Measurements from ENCODE around the gene TAF1D. TPM values are rescaled to one million over a fixed set of nuclear protein-coding genes. Genes with fewer than 3 reads are reported as not detected.

The TAF1D gene
- total and polyA plus RNA-seq, 10 of the 15 experiments (the other 5 are each of a cell fraction or from before 2014, with no cell fraction given), result 101 to 314 (median 199) TPM

DNA sequence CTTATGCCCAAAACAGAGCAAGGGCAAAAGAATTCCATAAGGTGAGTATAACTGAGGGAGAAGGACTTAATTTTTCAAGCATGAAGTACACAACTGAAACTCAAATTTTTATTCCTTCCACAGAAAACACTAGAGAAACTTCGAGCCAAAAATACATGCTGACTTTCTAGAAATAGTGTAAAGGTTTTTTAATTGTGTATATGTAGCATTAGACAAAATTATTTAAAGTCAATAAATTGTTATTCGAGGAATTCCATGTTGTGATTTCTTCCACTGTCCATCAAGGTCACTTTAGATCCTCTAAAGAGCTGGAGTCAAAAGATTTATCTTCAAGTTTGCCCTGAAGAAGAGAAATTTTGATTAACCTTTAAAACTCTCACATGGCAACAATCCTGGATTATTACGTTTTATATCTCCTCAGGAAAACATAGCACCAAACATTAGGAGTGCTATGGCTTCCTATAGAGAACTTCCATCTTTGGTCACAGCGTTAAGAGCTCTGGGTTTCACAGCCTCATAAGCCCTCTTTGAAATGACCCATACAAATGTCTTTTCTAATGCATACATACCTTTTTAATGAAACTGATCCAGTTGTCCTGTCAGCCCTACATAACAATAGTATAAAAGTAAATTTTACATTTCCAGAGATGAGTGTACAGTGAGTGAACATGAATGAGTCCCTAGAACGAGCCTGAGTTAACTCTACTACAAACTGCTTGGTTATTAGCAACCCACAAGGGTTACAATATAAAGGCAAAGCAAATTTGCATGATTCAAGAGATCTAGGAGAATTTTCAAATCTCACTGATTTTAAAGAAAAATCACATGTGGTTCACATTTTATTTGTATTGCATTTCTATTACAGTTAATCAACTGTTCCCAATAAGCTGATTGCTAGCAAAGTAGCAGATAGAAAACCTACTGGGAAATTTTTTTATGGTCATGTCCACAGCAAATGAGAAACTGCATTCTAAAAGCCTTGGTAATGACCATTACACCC is 10.9 kb downstream of the TAF1D start:
- ChIA-PET CTCF (interaction anchor here (1.0 to 1.6 kb wide), 6 partner anchors 8 to 53 kb away, joined by 3 to 4 read pairs (median 4); partner anchors contain the start of gene MED17), POLR2A (interaction anchor here (0.8 to 2.5 kb wide), 6 partner anchors 8 to 54 kb away, joined by 3 to 8 read pairs (median 4); partner anchors contain the start of genes C11orf54, MED17 and TAF1D), SMC1A (ENCODE audit: uncharacterized antibody, unreplicated experiment) (interaction anchor here (0.6 to 6.2 kb wide), 5 partner anchors 11 to 88 kb away, joined by 3 to 31 read pairs (median 4); partner anchors contain the start of genes C11orf54, MED17 and TAF1D), RAD21 (ENCODE audit: unreplicated experiment) (interaction anchor here (0.5 to 3.8 kb wide), 4 partner anchors 10 to 84 kb away, joined by 3 to 14 read pairs (median 4); partner anchors contain the start of genes C11orf54, MED17 and TAF1D)
- Histone ChIP-seq H3K9ac (ENCODE audit: control insufficient read depth, insufficient read depth, low read length) (no peak overlapping the region), H3K27ac (ENCODE audit: control insufficient read depth, insufficient read depth) (no peak overlapping the region), H4K20me1 (ENCODE audit: control insufficient read depth, insufficient read depth) (no peaks in the 10 kb centered on the region), H3K4me1 (ENCODE audit: control insufficient read depth, insufficient read depth, low read length) (no peaks in the 10 kb centered on the region; the same call in 1 of the 2 replicates), H2AFZ (ENCODE audit: control insufficient read depth, low read depth, low read length) (no peak overlapping the region), H3K4me2 (ENCODE audit: control insufficient read depth, insufficient read depth) (no peak overlapping the region), H3K4me3 (no peak overlapping the region), H3K9me3 (replicated peaks; ENCODE audit: control insufficient read depth, insufficient read depth, low read length) (no peaks in the 10 kb centered on the region), H3K27me3 (replicated peaks in 1 of 2; ENCODE audit: control insufficient read depth in 2 of 2, insufficient read depth in 2 of 2, low read length in 1 of 2) (no peaks in the 10 kb centered on the region), H3K36me3 (ENCODE audit: control insufficient read depth in 2 of 2, insufficient read depth in 2 of 2, low read length in 1 of 2) (peaks cover 9 to 48% of the 10 kb centered on the region in 2 experiments), H3K79me2 (ENCODE audit: control insufficient read depth, insufficient read depth, low read length) (peaks cover 24% of the 10 kb centered on the region)
- BruUV-seq (replicated peaks), result TSS peak; percentile 35
- intact Hi-C loops (cut with micrococcal nuclease; ENCODE audit: unreplicated experiment) (no loop called here), in situ Hi-C loops (cut with MboI) (no loop called here)
- FAIRE-seq (no peak), ATAC-seq (0 out of 3 replicates have a peak, but pooled peaks have one; percentile 3), DNase-seq (ENCODE audit: low read depth, low spot score) (no peak)
- 49% methylated on average over 5 of the region's 5 CpGs for WGBS (ENCODE audit: insufficient coverage, insufficient replicate concordance, low lambda C conversion rate, missing lambda C conversion rate)
- TF ChIP-seq MTA2 (IDR thresholded peaks at IDR 0.05; ENCODE audit: low read depth) (no peak), TCF7 (IDR thresholded peaks at IDR 0.05; ENCODE audit: borderline replicate concordance) (no peak), FOXK2 (IDR thresholded peaks at IDR 0.05) (no peak), TARDBP (IDR thresholded peaks at IDR 0.05; ENCODE audit: borderline replicate concordance) (no peak), SIN3A (IDR thresholded peaks at IDR 0.05; ENCODE audit: low read depth, low read length) (no peak), GATAD2B (conservative IDR thresholded peaks at IDR 0.05; ENCODE audit: low read depth) (no peak), RCOR1 (conservative IDR thresholded peaks at IDR 0.05; ENCODE audit: low read depth, low read length) (no peak), TBL1XR1 (IDR thresholded peaks at IDR 0.05; ENCODE audit: low read depth, low read length) (no peak), SUZ12 (IDR thresholded peaks at IDR 0.05; ENCODE audit: unreplicated experiment) (no peak), CHD4 (IDR thresholded peaks at IDR 0.05) (no peak), FOS (IDR thresholded peaks at IDR 0.05; ENCODE audit: borderline replicate concordance, extremely low read depth, insufficient read length) (no peak), EED (IDR thresholded peaks at IDR 0.05; ENCODE audit: low read depth) (no peak), KLF5 (IDR thresholded peaks at IDR 0.05; ENCODE audit: partially characterized antibody) (no peak), CHD1 (IDR thresholded peaks at IDR 0.05; ENCODE audit: low read depth, low read length) (no peak), HDAC2 (IDR thresholded peaks at IDR 0.05) (no peak)
- TF ChIP-seq, protein P1, sequence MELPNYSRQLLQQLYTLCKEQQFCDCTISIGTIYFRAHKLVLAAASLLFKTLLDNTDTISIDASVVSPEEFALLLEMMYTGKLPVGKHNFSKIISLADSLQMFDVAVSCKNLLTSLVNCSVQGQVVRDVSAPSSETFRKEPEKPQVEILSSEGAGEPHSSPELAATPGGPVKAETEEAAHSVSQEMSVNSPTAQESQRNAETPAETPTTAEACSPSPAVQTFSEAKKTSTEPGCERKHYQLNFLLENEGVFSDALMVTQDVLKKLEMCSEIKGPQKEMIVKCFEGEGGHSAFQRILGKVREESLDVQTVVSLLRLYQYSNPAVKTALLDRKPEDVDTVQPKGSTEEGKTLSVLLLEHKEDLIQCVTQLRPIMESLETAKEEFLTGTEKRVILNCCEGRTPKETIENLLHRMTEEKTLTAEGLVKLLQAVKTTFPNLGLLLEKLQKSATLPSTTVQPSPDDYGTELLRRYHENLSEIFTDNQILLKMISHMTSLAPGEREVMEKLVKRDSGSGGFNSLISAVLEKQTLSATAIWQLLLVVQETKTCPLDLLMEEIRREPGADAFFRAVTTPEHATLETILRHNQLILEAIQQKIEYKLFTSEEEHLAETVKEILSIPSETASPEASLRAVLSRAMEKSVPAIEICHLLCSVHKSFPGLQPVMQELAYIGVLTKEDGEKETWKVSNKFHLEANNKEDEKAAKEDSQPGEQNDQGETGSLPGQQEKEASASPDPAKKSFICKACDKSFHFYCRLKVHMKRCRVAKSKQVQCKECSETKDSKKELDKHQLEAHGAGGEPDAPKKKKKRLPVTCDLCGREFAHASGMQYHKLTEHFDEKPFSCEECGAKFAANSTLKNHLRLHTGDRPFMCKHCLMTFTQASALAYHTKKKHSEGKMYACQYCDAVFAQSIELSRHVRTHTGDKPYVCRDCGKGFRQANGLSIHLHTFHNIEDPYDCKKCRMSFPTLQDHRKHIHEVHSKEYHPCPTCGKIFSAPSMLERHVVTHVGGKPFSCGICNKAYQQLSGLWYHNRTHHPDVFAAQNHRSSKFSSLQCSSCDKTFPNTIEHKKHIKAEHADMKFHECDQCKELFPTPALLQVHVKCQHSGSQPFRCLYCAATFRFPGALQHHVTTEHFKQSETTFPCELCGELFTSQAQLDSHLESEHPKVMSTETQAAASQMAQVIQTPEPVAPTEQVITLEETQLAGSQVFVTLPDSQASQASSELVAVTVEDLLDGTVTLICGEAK (IDR thresholded peaks at IDR 0.05; ENCODE audit: borderline replicate concordance), result no peak
- TF ChIP-seq, protein P2, sequence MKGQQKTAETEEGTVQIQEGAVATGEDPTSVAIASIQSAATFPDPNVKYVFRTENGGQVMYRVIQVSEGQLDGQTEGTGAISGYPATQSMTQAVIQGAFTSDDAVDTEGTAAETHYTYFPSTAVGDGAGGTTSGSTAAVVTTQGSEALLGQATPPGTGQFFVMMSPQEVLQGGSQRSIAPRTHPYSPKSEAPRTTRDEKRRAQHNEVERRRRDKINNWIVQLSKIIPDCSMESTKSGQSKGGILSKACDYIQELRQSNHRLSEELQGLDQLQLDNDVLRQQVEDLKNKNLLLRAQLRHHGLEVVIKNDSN (IDR thresholded peaks at IDR 0.05; ENCODE audit: borderline replicate concordance, extremely low read length, insufficient read depth, low read depth, low read length), result no peak
- TF ChIP-seq, protein P3, sequence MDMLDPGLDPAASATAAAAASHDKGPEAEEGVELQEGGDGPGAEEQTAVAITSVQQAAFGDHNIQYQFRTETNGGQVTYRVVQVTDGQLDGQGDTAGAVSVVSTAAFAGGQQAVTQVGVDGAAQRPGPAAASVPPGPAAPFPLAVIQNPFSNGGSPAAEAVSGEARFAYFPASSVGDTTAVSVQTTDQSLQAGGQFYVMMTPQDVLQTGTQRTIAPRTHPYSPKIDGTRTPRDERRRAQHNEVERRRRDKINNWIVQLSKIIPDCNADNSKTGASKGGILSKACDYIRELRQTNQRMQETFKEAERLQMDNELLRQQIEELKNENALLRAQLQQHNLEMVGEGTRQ (IDR thresholded peaks at IDR 0.05; ENCODE audit: borderline replicate concordance, low read depth, low read length), result no peak

Data from GM12878 (cell line).